K562 (cell line): Measurements from ENCODE around the gene HNF1B. TPM values are rescaled to one million over a fixed set of nuclear protein-coding genes. Genes with fewer than 3 reads are reported as not detected.

ENCODE experiments used
- ATAC-seq: fragments of 200-7000 bp; cut with Tn5 transposase; 3 replicates; pipeline ENCODE4 v1.9.1; 2020; ENCODE audit warnings: moderate library complexity
- BruUV-seq: library from RNA; stranded (reverse); fragments of 400-500 nt; replicated peaks from 2 replicates; lab custom pipeline; 2021; lab: Mats Ljungman, UMichigan
- CTCF ChIA-PET: fragments of 300-600 bp; formaldehyde crosslinking; extraction: SDS; loops from one replicate; lab custom pipeline; 2021; ENCODE audit warnings: low intra/inter-chr PET ratio; lab: Yijun Ruan, JAX
- POLR2A ChIA-PET: fragments of 300-600, 350-650 bp; sonication (Branson Sonifier 250); formaldehyde crosslinking; extraction: SDS; loops from one replicate; lab custom pipeline; 2021; ENCODE audit warnings: antibody characterized with exemption, inconsistent platforms; lab: Yijun Ruan, JAX
- DNase-seq, 4 experiments: peaks; one replicate each; pipeline versions ENCODE4 v3.0.0 to v3.0.0-alpha.2; 2011 to 2018; ENCODE audit warnings: low spot score in 3 of 4, mixed read lengths in 3 of 4; ENCODE audit errors: extremely low read depth in 1 of 4
- FAIRE-seq: peaks from 2 replicates; lab custom pipeline; 2011; peaks lifted over from hg19 to GRCh38; lab: Jason Lieb, UNC
- H2AFZ ChIP-seq: 2 replicates; pipeline ENCODE4 v1.6.0; 2011; ENCODE audit warnings: low read depth, low read length, control low read depth, inconsistent platforms
- H3K27ac ChIP-seq: fragments of 200-600 bp; 3 replicates; pipeline ENCODE4 v1.8.0; 2011; ENCODE audit warnings: low read depth, mild to moderate bottlenecking, control low read depth, inconsistent platforms, low read length, moderate library complexity, mixed read lengths; ENCODE audit errors: extremely low read depth
- H3K27me3 ChIP-seq, 2 experiments: fragments of 300-600 bp in 1 of 2; 2 replicates in 1 of 2; 3 replicates in 1 of 2; pipeline versions ENCODE4 v1.6.0 to v1.8.0; 2011; ENCODE audit warnings: inconsistent platforms in 2 of 2, low read length in 2 of 2, mild to moderate bottlenecking in 1 of 2, mixed read lengths in 1 of 2, moderate library complexity in 1 of 2; ENCODE audit not compliant: control insufficient read depth in 2 of 2, insufficient read depth in 2 of 2
- H3K36me3 ChIP-seq: fragments of 300-600 bp; 3 replicates; pipeline ENCODE4 v1.8.0; 2011; ENCODE audit warnings: mild to moderate bottlenecking, low read length, inconsistent platforms; ENCODE audit not compliant: control insufficient read depth, insufficient read depth
- H3K4me1 ChIP-seq, 2 experiments: fragments of 200-600 bp in 1 of 2; replicated peaks in 1 of 2; 2 replicates in 1 of 2; 3 replicates in 1 of 2; pipeline versions ENCODE4 v1.5.1 to v1.8.0; 2011; ENCODE audit warnings: inconsistent platforms in 2 of 2, low read length in 2 of 2, mild to moderate bottlenecking in 1 of 2, mixed read lengths in 1 of 2, moderate library complexity in 1 of 2; ENCODE audit not compliant: control insufficient read depth in 2 of 2, insufficient read depth in 2 of 2
- H3K4me2 ChIP-seq: 2 replicates; pipeline ENCODE4 v1.6.1; 2011; ENCODE audit warnings: low read length, control low read depth, inconsistent platforms, mixed read lengths; ENCODE audit not compliant: insufficient read depth
- H3K4me3 ChIP-seq: fragments of 200-600 bp; sonication (generic), shearing (Covaris generic); 2 replicates; pipeline ENCODE4 v1.5.1; 2016; ENCODE audit warnings: control low read depth, inconsistent platforms
- H3K79me2 ChIP-seq: fragments of 200-600 bp; 3 replicates; pipeline ENCODE4 v1.8.0; 2011; ENCODE audit warnings: low read length, inconsistent platforms; ENCODE audit not compliant: control insufficient read depth, insufficient read depth
- H3K9ac ChIP-seq, 2 experiments: 2 replicates each; pipeline versions ENCODE4 v1.6.0 to v1.6.1; 2011; ENCODE audit warnings: low read depth in 2 of 2, low read length in 2 of 2, control low read depth in 1 of 2, inconsistent platforms in 1 of 2, mild to moderate bottlenecking in 1 of 2, mixed read lengths in 1 of 2; ENCODE audit not compliant: insufficient read depth in 1 of 2
- H3K9me1 ChIP-seq: one replicate; pipeline ENCODE4 v1.6.0; 2011; ENCODE audit warnings: inconsistent platforms, mild to moderate bottlenecking, low read length, moderate library complexity; ENCODE audit not compliant: control insufficient read depth, insufficient read depth
- H3K9me3 ChIP-seq: replicated peaks from 2 replicates; pipeline ENCODE4 v1.5.1; 2011; ENCODE audit warnings: low read depth, low read length, inconsistent platforms; ENCODE audit not compliant: control insufficient read depth, insufficient read depth
- H4K20me1 ChIP-seq: replicated peaks from 2 replicates; pipeline ENCODE4 v1.6.1; 2011; ENCODE audit warnings: low read length, inconsistent platforms, mixed read lengths; ENCODE audit not compliant: control insufficient read depth, insufficient read depth
- ZKSCAN8 ChIP-seq: fragments of 200-800 bp; sonication (Bioruptor generic); IDR thresholded peaks from 2 replicates; pipeline ENCODE4 v1.6.1; 2016; ENCODE audit warnings: missing genetic modification characterization, missing compliant biosample characterization
- WGBS: fragments of 100-300 bp; shearing (Covaris generic); methylation state at CpG from one replicate; pipeline ENCODE4 v1.1.6; 2016; ENCODE audit warnings: low coverage, mixed read lengths; ENCODE audit not compliant: insufficient coverage; ENCODE audit errors: missing lambda C conversion rate; 5-methylcytosine and 5-hydroxymethylcytosine counted together
- in situ Hi-C: fragments of 300-500 bp; cut with MboI; formaldehyde crosslinking; loops from 4 replicates; pipeline ENCODE4 v1.15.0; 2018; ENCODE audit warnings: inconsistent platforms, mixed read lengths
- intact Hi-C: fragments of 100-400 bp; cut with micrococcal nuclease; formaldehyde crosslinking; loops from 2 replicates; pipeline ENCODE4 v1.14.2; 2022
- polyA plus RNA-seq, 8 experiments: library from polyadenylated mRNA; depleted of rRNA in 4 of 8; stranded (reverse) in 5 of 8; unstranded in 3 of 8; fragments of >200 nt; fragmentation: Nextera tagmentation in 2 of 8; fragmentation: Illumina TruSeq in 1 of 8; extraction: Ambion mirVana in 2 of 8; extraction: Trizol in 1 of 8; gene quantifications; 2 replicates each; pipeline versions ENCODE4 v1.2.1 to v1.2.3, GENCODE V29; 2011 to 2014; ENCODE audit warnings: inconsistent platforms in 1 of 8, missing spikeins in 1 of 8
- total RNA-seq, 7 experiments: library from RNA; depleted of rRNA in 6 of 7; stranded (reverse); fragments of >200 nt in 6 of 7; fragmentation: Illumina TruSeq in 2 of 7; extraction: Trizol in 2 of 7; gene quantifications; 2 replicates each; pipeline versions ENCODE4 v1.2.1 to v1.2.3, GENCODE V29; 2011 to 2021; ENCODE audit warnings: low replicate concordance in 1 of 7
- TF ChIP-seq, protein P1 (sequence below): fragments of 450-650 bp; IDR thresholded peaks from 2 replicates; pipeline ENCODE4 v1.6.1; 2018; ENCODE audit not compliant: partially characterized antibody

Gene HNF1B
- total and polyA plus RNA-seq, 9 of the 15 experiments (the other 6 are each of a cell fraction or from before 2014, with no cell fraction given), result not detected

DNA sequence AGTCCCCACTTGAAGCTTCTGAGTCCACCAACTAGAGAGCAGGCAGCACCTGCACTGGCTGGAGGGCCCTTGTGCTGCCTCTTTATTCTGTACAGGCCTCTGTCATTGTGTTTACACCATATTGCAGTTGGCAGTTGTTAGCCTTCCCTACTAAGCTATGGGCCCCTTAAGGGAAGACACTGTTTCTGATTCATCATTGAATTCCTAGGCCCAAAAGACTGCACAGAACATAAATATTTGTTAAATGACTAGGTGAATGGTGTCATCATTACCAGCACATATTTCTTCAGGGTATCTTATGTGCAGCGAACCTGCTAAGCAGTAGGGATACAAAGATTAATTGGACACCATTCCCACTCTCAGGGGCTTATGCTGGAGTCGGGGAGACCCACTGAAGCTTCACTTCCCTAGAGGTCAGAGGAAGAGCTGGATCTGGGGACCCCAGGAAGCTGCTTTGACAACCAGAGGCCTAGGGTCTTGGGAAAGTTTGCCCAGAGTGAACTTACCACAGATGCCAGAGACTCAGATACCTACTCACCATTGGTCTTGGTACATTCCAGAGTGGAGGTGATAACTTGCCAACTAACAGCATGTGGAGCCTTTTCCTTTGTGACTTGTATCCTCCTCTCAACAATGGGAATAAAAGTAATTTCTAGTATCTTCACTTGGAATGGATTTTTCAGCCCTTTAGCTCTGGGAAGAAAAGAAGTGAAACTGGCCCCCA is 72.9 kb downstream of the HNF1B start:
- H3K9ac ChIP-seq, result no peak overlapping the region
- DNase-seq (no peak), FAIRE-seq (no peak), ATAC-seq (no peak)
- H3K9me3 ChIP-seq, result no peaks in the 10 kb centered on the region
- ChIA-PET CTCF (no interaction called here), POLR2A (no interaction called here)
- no TSS peak for BruUV-seq
- H3K4me1 ChIP-seq, result no peaks in the 10 kb centered on the region
- H3K9me1 ChIP-seq, result no peaks in the 10 kb centered on the region
- no peaks in the 10 kb centered on the region for H3K36me3 ChIP-seq
- TF ChIP-seq ZKSCAN8 (CRISPR knock-in tag), result no peak
- TF ChIP-seq, protein P1, sequence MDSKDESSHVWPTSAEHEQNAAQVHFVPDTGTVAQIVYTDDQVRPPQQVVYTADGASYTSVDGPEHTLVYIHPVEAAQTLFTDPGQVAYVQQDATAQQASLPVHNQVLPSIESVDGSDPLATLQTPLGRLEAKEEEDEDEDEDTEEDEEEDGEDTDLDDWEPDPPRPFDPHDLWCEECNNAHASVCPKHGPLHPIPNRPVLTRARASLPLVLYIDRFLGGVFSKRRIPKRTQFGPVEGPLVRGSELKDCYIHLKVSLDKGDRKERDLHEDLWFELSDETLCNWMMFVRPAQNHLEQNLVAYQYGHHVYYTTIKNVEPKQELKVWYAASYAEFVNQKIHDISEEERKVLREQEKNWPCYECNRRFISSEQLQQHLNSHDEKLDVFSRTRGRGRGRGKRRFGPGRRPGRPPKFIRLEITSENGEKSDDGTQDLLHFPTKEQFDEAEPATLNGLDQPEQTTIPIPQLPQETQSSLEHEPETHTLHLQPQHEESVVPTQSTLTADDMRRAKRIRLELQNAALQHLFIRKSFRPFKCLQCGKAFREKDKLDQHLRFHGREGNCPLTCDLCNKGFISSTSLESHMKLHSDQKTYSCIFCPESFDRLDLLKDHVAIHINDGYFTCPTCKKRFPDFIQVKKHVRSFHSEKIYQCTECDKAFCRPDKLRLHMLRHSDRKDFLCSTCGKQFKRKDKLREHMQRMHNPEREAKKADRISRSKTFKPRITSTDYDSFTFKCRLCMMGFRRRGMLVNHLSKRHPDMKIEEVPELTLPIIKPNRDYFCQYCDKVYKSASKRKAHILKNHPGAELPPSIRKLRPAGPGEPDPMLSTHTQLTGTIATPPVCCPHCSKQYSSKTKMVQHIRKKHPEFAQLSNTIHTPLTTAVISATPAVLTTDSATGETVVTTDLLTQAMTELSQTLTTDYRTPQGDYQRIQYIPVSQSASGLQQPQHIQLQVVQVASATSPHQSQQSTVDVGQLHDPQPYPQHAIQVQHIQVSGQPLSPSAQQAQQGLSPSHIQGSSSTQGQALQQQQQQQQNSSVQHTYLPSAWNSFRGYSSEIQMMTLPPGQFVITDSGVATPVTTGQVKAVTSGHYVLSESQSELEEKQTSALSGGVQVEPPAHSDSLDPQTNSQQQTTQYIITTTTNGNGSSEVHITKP, result peak; percentile 26
- WGBS, result 3% methylated on average over 2 of the region's 2 CpGs
- in situ Hi-C loops (no loop called here), intact Hi-C loops (no loop called here)
- H3K4me2 ChIP-seq, result no peak overlapping the region
- H2AFZ ChIP-seq, result no peak overlapping the region
- no peak overlapping the region for H3K27ac ChIP-seq
- no peaks in the 10 kb centered on the region for H3K79me2 ChIP-seq
- peaks cover 33 to 40% of the 10 kb centered on the region in 2 experiments for H3K27me3 ChIP-seq
- H3K4me3 ChIP-seq, result no peak overlapping the region
- H4K20me1 ChIP-seq, result no peaks in the 10 kb centered on the region
